Activated naive CD8-positive, alpha-beta T cell treated with anti-CD3 and anti-CD28 coated beads, Interleukin-2, amount 50 U/mL, for 24 hours (primary cell): ENCODE results near the gene CSPG4.
"Not testable (repeated sequence)": the region's sequence is repeated elsewhere in the genome, so short reads cannot be mapped to it uniquely, and the experiment has no call there.

Experiments used
- ATAC-seq: fragments of 150-1000 bp; cut with Tn5 transposase; one replicate; pipeline ENCODE4 v1.10.0; 2021
- DNase-seq: peaks from one replicate; pipeline ENCODE4 v3.0.0; 2021
- H3K27ac Mint-ChIP-seq: one replicate; pipeline ENCODE4 v1.8.0; 2021; ENCODE audit warnings: mild to moderate bottlenecking, mixed read lengths
- H3K27me3 Mint-ChIP-seq: one replicate; pipeline ENCODE4 v1.8.0; 2021; ENCODE audit warnings: mixed read lengths
- H3K36me3 Mint-ChIP-seq: one replicate; pipeline ENCODE4 v1.8.0; 2021; ENCODE audit warnings: low read depth, mixed read lengths
- H3K4me1 Mint-ChIP-seq: one replicate; pipeline ENCODE4 v1.8.0; 2021; ENCODE audit warnings: mixed read lengths
- H3K4me3 Mint-ChIP-seq: one replicate; pipeline ENCODE4 v1.8.0; 2021; ENCODE audit warnings: mild to moderate bottlenecking, moderate library complexity, mixed read lengths
- H3K9me3 Mint-ChIP-seq: one replicate; pipeline ENCODE4 v1.8.0; 2021; ENCODE audit warnings: mixed read lengths

The CSPG4 gene

GRCh38 chr15:75640483-75641178 lies 72.0 kb downstream of the CSPG4 start:
- ATAC-seq (peak; percentile 47), DNase-seq (peak; percentile 55)
- Mint-ChIP-seq H3K27me3 (no peaks in the 10 kb centered on the region), H3K36me3 (peaks cover 27% of the 10 kb centered on the region), H3K9me3 (no peaks in the 10 kb centered on the region), H3K27ac (peak overlapping the region; percentile 97), H3K4me3 (peak overlapping the region; percentile 98), H3K4me1 (peaks cover 32% of the 10 kb centered on the region)

- Mint-ChIP-seq H3K27me3 (no peaks in the 10 kb centered on the region), H3K27ac (peak within 1 kb of the TSS; percentile 97), H3K4me3 (peak within 1 kb of the TSS; percentile 98), H3K4me1 (peaks cover 31% of the 10 kb centered on the region), H3K36me3 (peaks cover 27% of the 10 kb centered on the region), H3K9me3 (no peaks in the 10 kb centered on the region)
- DNase-seq (peak; percentile 91), ATAC-seq (peak; percentile 94)
Observed at GRCh38 chr15:75639709-75640482, 72.8 kb downstream of the CSPG4 start, which contains the start of gene IMP3. IMP3 (minus strand) TSS chr15:75640224; CDS start chr15:75640168, 56 bp downstream.

- no peaks in the 10 kb centered on the region for H3K9me3 Mint-ChIP-seq
- peaks cover 27% of the 10 kb centered on the region for H3K36me3 Mint-ChIP-seq
- H3K27ac Mint-ChIP-seq = peak overlapping the region; percentile 97
- DNase-seq (no peak), ATAC-seq (peak; percentile 2)
- H3K27me3 Mint-ChIP-seq = no peaks in the 10 kb centered on the region
- peak overlapping the region; percentile 98 for H3K4me3 Mint-ChIP-seq
- H3K4me1 Mint-ChIP-seq = peaks cover 30% of the 10 kb centered on the region
Observed at GRCh38 chr15:75639191-75639708, 73.4 kb downstream of the CSPG4 start.

- ATAC-seq (no peak), DNase-seq (no peak)
- Mint-ChIP-seq H3K36me3 (peaks cover 27% of the 10 kb centered on the region), H3K4me3 (peak overlapping the region; percentile 98), H3K4me1 (peaks cover 30% of the 10 kb centered on the region), H3K27me3 (no peaks in the 10 kb centered on the region), H3K27ac (peak overlapping the region; percentile 97), H3K9me3 (no peaks in the 10 kb centered on the region)
Observed at GRCh38 chr15:75637245-75638009, 75.2 kb downstream of the CSPG4 start.

- no peak overlapping the region for H3K4me3 Mint-ChIP-seq
- H3K9me3 Mint-ChIP-seq = no peaks in the 10 kb centered on the region
- no peaks in the 10 kb centered on the region for H3K27me3 Mint-ChIP-seq
- DNase-seq (no peak), ATAC-seq (no peak)
- H3K4me1 Mint-ChIP-seq = peaks cover 28% of the 10 kb centered on the region
- peaks cover 27% of the 10 kb centered on the region for H3K36me3 Mint-ChIP-seq
- no peak overlapping the region for H3K27ac Mint-ChIP-seq
Observed at GRCh38 chr15:75636026-75636425, 76.6 kb downstream of the CSPG4 start.

GRCh38 chr15:75633922-75634321 lies 78.7 kb downstream of the CSPG4 start:
- H3K9me3 Mint-ChIP-seq, DNase-seq, H3K27me3 Mint-ChIP-seq, H3K27ac Mint-ChIP-seq, ATAC-seq, H3K4me3 Mint-ChIP-seq: not testable (repeated sequence)
- peaks cover 21% of the 10 kb centered on the region for H3K36me3 Mint-ChIP-seq
- H3K4me1 Mint-ChIP-seq = peaks cover 25% of the 10 kb centered on the region

- no peak for ATAC-seq
- Mint-ChIP-seq H3K27me3 (no peaks in the 10 kb centered on the region), H3K27ac (no peak overlapping the region), H3K36me3 (peaks cover 2% of the 10 kb centered on the region), H3K4me1 (peaks cover 13% of the 10 kb centered on the region), H3K9me3 (no peaks in the 10 kb centered on the region), H3K4me3 (no peak overlapping the region)
- no peak for DNase-seq
Observed at GRCh38 chr15:75631935-75632334, 80.7 kb downstream of the CSPG4 start.

- peak within 1 kb of the TSS; percentile 98 for H3K4me3 Mint-ChIP-seq
Observed at GRCh38 chr15:75625542-75626347, 86.9 kb downstream of the CSPG4 start, which contains the start of gene SNUPN. SNUPN (minus strand) TSS chr15:75625725; CDS start chr15:75621051, 4,674 bp downstream.

More at GRCh38 chr15:75625542-75626347, 86.9 kb downstream of the CSPG4 start, which contains the start of gene SNUPN:
- peak within 1 kb of the TSS; percentile 97 for H3K27ac Mint-ChIP-seq
- peaks cover 48% of the 10 kb centered on the region for H3K4me1 Mint-ChIP-seq
- H3K36me3 Mint-ChIP-seq = peaks cover 17% of the 10 kb centered on the region
- DNase-seq (peak; percentile 93), ATAC-seq (peak; percentile 79)
- no peaks in the 10 kb centered on the region for H3K9me3 Mint-ChIP-seq
- no peaks in the 10 kb centered on the region for H3K27me3 Mint-ChIP-seq
